HG03066 (cell line): Measurements from ENCODE around the gene PSG6.
"Not testable (repeated sequence)": the region's sequence is repeated elsewhere in the genome, so short reads cannot be mapped to it uniquely, and the experiment has no call there.

Source experiments
- ATAC-seq: cut with Tn5 transposase; IDR thresholded peaks from one replicate; pipeline ENCODE4 v1.9.1; 2021; ENCODE audit warnings: low read depth; ENCODE audit not compliant: unreplicated experiment

PSG6 gene

DNA sequence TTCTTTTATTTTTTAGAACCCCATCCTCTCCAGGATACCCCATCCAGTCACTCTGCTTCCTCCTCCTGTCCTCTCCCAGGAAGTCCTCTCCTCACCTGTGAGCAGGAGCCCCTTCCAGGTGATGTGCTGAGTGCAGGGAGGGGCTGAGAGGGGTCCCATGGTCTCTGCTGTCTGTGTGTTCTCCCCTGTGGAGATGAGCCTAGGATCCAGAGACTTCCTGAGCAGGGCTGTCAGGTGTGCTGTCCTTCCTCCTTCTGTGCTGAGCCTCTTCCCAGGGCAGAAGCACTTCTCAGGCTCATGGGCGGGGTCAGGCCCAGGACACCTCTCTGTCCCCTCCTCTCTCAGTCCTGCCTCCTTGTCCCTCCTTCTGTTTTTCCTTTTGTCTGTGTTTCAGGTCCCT is at the start of gene PSG6:
PSG6 (minus strand) TSS at position 261 of the 400 bp plus-strand sequence; CDS start at position 159, 102 bp downstream.
- not testable (repeated sequence) for ATAC-seq

DNA sequence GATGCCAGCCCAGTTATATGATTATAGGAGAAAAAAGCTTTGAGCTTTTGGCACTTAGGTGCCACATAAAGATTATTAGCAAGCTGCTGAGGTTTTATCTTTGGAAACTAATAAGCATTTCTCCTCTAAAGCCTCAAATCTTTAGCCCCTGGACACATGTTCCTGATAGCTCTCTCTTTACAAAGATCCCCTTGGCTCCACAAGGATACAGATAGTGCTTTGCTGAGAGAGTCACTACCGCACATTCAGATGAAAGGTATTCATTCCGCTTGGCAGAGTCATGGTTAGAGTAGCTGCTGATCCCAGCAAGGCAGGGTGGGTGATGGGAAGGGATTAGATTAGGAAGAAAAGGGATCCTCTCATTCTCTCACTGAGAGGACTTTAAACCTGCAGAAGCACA is 47.5 kb upstream of the PSG6 start:
- ATAC-seq, result no peak

DNA sequence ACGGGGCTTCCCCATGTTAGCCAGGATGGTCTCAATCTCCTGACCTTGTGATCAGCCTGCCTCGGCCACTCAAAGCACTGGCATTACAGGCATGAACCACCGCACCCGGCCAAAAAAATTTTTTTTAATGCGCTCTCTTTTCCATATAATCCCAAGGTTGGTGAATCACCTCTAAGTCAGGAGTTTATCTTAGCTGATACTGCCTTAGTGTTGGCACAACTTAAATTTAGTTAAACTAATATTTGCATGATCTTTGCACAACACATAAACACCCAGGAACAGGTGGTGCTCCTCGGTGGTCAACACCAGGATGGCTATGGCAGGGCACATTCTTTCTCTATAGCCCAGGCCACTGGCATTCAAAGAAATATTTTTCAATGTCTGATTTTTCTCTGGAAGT is 43.4 kb upstream of the PSG6 start:
- ATAC-seq, result no peak

DNA sequence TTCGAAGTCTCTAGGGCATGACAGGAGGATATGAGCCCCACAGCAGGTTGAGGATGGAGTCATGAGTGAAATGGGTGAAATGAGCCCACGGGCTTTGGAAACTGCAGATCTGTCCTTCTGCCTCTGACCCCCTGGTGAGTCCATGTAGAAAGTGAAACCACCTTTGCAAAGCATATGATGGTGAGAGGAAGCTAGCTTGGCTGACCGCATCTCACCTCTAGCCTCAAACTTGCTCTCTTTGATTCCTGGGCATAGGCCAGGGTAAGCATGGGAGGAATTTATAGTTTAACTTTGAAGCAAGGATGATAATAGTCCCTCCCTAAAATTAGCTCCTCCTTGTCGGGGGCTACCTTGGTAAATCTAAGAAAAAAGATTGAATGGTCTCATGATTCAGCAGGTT is 34.4 kb upstream of the PSG6 start:
- ATAC-seq, result not testable (repeated sequence)

DNA sequence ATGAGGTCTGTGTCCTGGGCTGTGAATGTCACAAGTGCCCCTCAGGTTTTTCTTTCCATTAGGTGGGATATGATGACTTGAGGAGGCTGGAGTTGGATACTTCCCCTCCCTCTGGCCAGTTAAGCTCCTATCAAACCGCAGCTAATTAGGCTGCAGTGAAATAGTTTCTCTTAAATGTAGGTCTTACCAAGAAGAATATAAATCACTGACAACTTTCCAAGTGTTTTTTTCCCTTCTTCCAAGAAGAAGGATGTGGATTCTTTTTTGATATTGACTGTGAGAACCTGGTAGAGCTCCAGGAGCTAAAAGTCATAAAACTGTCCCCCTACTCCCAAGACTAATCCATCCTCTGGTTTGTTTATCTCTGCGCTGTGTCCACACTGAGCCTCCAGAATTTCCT is 33.8 kb upstream of the PSG6 start:
- ATAC-seq, result not testable (repeated sequence)

DNA sequence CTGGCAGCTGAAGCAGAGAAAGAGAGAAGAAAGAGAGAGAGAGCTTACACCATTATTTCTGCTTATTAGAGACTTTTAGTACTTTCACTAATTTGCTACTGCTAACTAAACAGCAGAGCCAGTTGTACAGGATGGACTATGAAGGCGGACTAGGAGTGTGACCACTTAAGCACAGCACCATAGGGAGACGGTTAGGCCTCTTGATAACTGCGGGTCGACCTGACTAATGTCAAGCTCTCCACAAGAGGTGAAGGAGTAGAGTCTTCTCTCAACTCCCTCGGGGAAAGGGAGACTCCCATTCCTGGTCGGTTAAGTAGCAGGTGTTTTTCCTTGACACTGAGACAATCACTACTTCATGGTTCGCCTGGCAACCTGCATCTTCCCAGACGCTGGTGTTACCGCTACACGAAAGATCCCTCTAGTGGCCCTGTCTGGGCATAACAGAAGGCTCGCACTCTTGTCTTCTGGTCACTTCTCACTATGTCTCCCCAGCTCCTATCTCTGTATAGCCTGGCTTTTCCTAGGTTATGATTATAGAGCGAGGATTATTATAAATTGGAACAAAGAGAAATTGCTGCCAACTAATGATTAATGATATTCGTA is 24.6 kb upstream of the PSG6 start:
- ATAC-seq, result no peak

DNA sequence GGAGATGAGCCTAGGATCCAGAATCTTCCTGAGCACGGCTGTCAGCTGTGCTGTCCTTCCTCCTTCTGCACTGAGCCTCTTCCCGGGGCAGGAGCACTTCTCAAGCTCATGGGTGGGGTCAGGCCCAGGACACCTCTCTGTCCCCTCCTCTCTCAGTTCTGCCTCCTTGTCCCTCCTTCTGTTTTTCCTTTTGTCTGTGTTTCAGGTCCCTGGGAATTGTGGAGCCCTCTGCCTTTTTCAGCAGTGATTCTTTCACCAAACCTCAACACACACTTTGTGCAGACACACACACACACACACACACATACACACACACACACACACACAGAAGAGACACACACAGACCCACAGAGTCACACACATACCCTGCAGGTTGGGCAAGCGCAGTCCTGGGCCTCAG is 19.4 kb upstream of the PSG6 start, which contains the start of gene PSG7:
PSG7 (minus strand) TSS at position 101 of the 400 bp plus-strand sequence. CDS start 131 bp downstream, outside the sequence.
- ATAC-seq, result not testable (repeated sequence)

DNA sequence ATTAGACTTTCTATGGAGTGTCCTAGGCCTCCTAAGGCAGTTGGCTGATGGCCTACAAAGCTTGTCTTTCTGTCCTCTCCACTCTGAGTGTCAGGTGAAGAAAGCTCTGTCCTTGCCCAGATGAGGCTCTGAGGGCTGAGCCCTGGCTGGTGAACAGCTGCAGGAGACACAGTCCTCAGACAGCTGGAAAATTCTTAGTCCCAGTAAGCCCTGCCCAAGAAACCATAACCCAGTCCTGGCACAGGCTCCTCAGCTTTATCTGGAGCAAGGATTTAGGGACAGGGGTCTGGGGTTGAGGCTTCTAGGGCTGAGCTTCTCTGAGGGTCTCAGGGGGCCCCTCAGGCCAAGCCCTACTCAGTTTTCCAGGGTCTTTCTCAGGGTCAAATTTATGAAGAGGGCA is 17.0 kb upstream of the PSG6 start:
- ATAC-seq, result not testable (repeated sequence)

DNA sequence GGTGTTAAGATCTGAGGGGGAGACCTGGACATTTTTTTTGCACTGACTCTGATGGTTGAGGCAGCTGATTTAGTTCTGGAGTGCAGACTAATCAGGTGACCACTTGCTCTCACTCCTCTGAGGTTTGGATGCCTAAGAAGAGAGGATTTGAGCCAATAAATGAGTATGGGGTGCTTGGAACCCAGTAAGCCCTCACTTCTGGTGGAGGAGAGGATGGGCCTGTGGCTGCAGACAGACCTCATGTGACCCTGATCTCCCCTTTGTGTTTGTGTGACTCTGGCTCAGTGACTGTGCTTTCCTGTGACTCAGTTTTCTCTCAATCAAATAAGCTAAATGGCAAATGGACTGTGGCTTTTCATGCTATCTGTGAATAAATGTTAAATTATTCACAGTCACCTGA is 16.5 kb upstream of the PSG6 start:
- ATAC-seq, result not testable (repeated sequence)

DNA sequence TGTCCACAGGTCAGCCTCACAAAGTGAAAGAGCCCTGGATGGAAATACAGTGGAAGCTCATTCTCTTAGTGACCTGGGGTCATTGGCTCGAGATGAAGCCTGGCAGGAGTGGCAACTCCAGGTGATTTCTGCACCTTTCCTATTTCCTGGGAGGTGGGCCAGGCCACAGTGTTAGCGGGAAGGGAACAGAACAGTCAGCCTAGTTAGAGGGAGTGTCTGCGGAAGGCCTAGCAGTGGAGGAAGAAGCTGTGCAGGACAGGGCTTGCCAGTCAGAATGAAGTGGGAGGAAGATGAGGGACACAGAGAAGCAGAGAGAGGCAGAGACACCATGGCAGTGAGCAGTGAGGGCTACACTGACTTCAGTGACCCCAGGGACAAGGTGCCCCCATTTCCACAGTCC is 15.7 kb upstream of the PSG6 start:
- not testable (repeated sequence) for ATAC-seq

DNA sequence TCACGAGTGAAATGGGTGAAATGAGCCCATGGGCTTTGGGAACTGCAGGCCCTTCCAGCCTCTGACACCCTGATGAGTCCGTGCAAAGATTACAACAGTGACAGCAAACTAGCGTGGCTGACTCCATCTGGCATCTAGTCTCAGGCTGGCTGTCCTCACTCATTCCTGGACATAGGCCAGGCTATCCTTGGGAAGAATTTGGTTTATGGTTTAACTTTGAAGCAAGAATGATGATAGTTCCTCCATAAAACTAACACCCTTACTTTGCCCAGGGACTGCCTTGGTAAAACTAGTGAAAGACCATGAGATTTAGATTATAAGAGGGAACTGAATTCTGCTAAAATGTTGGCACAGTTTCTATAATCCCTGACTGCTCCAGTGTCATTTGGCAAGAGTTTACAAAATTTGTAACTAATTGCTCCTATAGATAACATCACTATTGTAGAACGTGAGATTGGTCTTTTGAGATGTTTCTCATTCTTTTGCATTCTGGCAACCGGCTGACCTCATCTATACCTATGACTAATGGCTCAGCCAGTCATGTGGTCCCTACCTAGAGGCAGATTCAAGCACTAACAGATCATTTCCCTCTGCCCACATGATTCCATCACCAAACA is 14.9 kb upstream of the PSG6 start:
- not testable (repeated sequence) for ATAC-seq

DNA sequence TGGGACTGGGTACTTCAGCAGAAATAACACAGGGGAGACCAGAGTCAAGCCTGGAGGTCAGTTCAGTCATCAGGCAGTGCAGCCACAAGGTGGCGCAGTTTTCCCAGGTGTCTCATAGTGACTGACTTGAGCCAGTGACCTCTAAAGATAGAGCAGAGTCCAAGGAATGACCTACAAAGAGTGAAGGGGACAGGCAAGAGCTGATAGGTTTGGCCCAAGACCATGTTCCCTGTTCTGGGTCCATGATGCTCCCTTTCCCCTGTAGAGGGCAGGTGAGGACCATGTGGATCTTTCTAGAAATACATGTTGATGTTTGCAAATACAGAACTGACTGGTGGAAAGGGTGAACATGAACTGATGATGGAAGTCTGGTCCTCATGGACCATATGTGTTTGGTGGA is 12.5 kb upstream of the PSG6 start:
- ATAC-seq, result not testable (repeated sequence)

DNA sequence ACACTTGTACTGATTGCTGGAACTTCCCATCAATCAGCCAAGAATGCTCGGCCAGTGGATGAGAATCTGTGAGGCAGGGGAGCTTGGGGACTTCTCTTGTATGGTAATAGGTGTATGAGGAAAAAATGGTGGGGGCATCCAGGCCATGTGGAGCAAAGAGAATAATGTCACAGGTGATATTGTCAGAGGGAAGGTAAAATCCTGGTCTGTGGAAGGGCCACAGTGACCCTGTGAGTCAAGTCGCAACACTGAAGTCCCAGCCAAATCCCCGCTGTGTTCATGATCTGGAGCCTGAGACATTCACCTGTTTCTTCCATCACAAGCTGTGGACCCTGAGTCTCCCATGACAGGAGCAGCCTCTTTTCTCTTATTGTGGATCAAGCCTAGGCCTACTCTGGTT is 11.2 kb upstream of the PSG6 start:
- ATAC-seq, result no peak

DNA sequence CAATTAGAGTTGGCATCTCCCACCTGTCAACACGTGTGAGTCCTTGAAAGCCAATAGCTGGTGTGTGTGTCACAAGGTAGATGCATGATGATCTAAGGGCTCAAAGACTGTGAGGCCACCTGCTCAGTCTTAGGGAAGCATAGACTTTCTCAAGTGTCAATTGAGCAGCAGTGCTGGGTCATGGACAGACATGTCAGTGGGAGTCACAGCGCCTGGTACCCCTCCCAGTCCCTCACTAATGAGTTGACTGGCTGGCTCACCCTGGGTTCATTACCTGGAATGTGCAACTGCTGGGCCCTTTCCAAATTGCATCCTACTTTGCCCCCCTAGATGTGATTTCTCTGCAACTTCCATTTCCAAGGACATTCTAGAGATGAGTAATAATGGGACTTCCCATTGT is 9.1 kb upstream of the PSG6 start:
- no peak for ATAC-seq

DNA sequence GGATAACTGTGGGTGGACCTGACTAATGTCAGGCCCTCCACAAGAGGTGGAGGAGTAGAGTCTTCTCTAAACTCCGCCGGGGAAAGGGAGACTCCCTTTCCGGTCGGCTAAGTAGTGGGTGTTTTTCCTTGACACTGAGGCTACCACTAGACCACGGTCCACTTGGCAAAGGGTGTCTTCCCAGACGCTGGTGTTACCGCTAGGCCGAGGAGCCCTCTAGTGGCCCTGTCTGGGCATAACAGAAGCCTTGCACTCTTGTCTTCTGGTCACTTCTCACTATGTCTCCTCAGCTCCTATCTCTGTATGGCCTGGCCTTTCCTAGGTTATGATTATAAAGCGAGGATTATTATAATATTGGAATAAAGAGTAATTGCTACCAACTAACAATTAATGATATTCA is 5.4 kb upstream of the PSG6 start:
- ATAC-seq, result not testable (repeated sequence)

DNA sequence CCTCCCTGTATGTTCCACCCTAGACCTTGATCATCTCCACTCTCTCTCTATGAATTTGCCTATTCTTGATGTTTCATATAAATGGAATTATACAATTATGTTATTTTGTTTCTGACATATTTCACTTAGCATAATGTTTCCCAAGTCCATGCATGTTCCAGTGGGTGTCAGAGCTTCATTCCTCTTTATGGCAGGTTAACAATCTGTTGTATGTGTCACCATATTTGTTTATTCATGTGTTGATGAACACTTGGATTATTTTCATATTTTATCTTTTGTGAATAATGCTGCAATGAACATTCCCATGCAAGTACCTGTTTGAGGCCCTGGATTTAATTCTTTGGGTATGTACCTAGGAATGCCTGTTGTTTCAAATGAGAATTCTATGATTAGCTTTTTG is 3.3 kb upstream of the PSG6 start:
- ATAC-seq, result not testable (repeated sequence)

DNA sequence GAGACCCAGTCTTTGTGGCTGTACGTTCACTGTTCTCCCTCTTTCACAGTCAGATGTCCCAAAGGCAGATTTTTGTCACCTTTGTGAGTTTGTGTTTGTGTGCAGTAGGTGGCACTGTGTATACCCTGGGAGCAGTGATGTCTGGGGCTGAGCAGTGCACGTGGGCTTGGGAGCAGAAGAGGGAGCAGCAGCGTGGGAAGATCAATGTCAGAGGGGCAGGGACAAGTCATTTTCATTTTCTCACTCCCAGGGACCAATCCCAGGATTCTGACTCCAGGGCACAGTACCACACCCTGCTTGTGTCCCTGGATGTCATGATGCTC is 2.0 kb upstream of the PSG6 start:
- no peak for ATAC-seq

DNA sequence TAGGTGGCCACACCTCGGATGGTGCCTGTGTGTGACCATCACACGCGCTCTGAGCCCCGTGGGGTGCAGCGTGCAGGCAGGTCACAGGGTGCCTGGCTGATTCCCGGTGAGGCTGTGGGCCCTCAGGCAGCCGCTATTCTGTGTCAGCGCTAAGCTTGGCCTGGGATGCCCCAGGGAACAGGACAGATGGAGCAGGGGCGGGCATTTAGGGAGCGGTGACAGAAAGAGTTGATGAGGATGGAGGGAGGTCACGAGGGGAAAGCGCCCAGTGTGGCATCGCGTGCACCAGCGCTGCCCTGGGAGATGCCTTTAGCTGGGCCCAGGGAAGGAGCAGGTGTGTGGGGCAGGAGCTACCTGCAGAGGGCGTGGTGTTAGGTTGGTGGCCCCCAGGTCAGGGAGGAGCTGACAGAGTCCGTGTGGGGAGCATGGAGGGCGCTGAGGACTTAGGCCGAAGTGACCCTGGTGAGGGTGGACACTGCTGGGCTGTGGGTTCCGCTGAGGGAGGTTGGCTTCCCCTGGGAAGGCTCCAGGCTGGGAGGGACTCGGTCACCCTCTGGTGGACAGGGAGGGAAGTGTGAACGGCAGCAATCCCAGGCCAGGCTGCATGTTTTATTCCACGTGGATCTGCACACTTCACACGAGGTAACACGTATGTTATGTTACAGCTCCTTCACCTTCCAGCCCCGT is 1.5 kb upstream of the PSG6 start:
- not testable (repeated sequence) for ATAC-seq

DNA sequence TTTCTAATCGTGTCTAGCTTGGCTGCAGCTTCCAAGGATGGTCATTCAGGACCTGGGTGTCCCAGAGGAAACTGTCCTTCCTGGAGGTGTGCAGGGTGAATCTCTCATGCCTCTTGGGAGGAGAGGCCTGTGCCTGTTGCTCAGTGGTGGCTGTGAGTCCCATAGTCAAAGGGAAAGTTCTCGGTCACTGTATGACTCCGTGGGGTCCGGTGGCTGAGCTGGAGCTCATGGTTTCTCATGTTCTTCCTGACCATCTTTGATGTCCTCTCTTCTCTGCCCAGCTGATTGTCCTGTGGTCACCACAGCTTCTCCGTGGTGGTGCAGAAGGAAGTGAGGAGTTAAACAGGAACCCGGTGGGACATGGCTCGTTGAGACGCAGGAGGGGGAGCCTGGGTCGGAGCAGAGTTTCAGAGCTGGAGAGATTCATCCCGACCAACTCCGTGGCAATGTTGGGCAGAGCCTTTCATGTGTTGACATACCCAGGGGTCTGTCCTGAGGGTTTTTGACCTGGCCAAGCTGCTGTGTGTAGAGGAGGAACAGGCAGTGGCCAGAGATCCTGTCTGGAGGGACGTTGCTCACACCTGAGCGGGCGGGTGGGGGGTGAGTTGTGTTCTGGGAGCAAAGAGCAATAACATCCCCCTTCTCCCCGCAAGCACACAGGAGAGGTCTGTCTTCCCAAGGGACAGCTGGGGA is 829 bp upstream of the PSG6 start:
- ATAC-seq, result not testable (repeated sequence)

DNA sequence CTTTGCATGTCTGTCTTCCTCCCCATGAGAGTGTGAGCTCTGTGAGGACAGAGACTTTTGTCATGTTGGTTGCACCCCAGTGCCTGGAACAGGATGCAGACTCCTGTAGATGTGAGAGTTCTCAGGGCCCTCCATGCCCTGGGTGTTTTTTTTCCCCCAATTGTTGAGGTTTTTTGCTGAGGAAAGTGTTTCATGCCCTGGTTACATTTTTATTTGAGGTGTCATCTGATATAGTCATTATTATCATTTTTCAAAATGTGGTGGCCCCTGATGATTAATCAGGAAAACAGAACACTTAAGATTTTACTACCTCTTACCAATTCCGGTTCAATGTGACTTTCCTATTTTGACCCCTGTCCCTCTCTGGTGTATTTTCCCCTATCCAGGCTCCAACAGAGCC is 763 bp downstream of the PSG6 start:
- ATAC-seq, result not testable (repeated sequence)

DNA sequence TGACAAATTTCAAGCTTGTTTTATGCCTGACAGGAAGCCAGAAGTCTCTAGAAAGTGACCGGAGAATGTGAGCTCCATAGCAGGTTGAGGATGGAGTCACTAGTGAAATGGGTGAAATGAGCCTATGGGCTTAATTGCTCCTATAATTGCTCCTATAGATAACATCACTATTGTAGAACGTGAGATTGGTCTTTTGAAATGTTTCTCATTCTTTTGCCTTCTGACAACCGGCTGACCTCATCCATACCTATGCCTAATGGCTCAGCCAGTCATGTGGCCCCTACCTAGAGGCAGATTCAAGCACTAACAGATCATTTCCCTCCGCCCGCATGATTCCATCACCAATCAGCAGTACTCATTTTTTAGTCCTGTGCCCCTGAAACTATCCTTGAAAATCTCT is 4.2 kb downstream of the PSG6 start:
- not testable (repeated sequence) for ATAC-seq
